ENCODE data around the gene HERPUD2.

DNA sequence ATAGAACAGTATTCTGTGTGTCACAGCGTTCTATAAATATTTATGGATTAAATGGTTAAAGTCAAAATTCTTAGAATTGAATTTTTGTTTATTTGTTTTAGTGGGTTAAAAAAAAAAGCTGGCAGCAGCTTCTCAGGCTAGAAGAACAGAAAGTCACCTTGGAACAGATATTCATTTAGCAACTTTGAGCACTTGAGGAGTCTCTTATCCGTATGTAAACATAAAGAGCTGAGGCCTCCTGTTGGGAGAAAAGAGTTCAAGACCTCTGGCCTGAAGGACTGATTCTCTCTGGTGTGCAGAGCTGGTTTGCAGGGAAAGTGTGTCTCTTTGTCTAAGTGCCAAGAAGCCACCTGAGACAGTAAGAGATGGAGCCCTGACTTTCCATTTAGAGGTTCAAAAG, 109.9 kb downstream of the HERPUD2 start:
- TF ChIP-seq, protein P1, sequence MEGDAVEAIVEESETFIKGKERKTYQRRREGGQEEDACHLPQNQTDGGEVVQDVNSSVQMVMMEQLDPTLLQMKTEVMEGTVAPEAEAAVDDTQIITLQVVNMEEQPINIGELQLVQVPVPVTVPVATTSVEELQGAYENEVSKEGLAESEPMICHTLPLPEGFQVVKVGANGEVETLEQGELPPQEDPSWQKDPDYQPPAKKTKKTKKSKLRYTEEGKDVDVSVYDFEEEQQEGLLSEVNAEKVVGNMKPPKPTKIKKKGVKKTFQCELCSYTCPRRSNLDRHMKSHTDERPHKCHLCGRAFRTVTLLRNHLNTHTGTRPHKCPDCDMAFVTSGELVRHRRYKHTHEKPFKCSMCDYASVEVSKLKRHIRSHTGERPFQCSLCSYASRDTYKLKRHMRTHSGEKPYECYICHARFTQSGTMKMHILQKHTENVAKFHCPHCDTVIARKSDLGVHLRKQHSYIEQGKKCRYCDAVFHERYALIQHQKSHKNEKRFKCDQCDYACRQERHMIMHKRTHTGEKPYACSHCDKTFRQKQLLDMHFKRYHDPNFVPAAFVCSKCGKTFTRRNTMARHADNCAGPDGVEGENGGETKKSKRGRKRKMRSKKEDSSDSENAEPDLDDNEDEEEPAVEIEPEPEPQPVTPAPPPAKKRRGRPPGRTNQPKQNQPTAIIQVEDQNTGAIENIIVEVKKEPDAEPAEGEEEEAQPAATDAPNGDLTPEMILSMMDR (conservative IDR thresholded peaks at IDR 0.05 in 1 of 2, IDR thresholded peaks at IDR 0.05 in 1 of 2; ENCODE audit: low read depth in 1 of 2, low read length in 2 of 2): no peak
- no peak for TF ChIP-seq EZH2 (IDR thresholded peaks at IDR 0.05; ENCODE audit: low read length, missing control alignments)
